Epithelial cell of proximal tubule (primary cell): ENCODE data around the gene ROR1. TPM values are rescaled to one million over a fixed set of nuclear protein-coding genes. Genes with fewer than 3 reads are reported as not detected.

Source experiments
- DNase-seq: peaks from one replicate; pipeline ENCODE4 v3.0.0-alpha.2; 2011; ENCODE audit warnings: low read depth
- H3K4me3 ChIP-seq: 2 replicates; pipeline ENCODE4 v1.5.1; 2011; ENCODE audit warnings: low read depth, mild to moderate bottlenecking, low read length
- total RNA-seq: library from RNA; depleted of rRNA; stranded (reverse); fragments of >200 nt; gene quantifications from 2 replicates; pipeline ENCODE4 v1.2.3, GENCODE V29; 2015
- TF ChIP-seq, protein P1 (sequence below): conservative IDR thresholded peaks from 2 replicates; pipeline ENCODE4 v1.5.1; 2012; ENCODE audit warnings: low read depth, mild to moderate bottlenecking, low read length

Gene ROR1
- total RNA-seq, 1 donor from 2014 or later, result 5.9 TPM

DNA sequence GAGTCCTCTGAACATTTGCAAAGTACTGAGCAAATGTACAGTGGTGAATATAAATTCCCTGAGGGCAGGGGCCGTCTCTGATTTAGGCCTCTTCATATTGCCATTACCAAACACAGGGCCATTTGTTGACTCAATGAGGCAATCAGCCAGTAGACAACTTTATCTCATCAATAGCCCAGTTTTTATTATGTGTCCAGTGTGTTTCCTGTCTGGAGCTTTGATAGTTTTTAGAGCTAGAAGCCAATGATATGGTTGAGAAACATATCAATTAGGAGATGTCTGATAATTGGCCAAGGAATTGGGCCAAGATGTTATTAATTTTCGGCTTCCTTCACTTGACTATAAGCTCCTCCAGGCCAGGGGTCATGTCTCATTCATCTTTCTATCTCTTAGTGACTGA lies 163.0 kb downstream of the ROR1 start:
- H3K4me3 ChIP-seq, result no peak overlapping the region
- no peak for DNase-seq
- TF ChIP-seq, protein P1, sequence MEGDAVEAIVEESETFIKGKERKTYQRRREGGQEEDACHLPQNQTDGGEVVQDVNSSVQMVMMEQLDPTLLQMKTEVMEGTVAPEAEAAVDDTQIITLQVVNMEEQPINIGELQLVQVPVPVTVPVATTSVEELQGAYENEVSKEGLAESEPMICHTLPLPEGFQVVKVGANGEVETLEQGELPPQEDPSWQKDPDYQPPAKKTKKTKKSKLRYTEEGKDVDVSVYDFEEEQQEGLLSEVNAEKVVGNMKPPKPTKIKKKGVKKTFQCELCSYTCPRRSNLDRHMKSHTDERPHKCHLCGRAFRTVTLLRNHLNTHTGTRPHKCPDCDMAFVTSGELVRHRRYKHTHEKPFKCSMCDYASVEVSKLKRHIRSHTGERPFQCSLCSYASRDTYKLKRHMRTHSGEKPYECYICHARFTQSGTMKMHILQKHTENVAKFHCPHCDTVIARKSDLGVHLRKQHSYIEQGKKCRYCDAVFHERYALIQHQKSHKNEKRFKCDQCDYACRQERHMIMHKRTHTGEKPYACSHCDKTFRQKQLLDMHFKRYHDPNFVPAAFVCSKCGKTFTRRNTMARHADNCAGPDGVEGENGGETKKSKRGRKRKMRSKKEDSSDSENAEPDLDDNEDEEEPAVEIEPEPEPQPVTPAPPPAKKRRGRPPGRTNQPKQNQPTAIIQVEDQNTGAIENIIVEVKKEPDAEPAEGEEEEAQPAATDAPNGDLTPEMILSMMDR, result no peak

- TF ChIP-seq, protein P1, result no peak
- H3K4me3 ChIP-seq, result no peak overlapping the region
- DNase-seq, result no peak
Measured at GRCh38 chr1:63937461-63938022, 163.7 kb downstream of the ROR1 start.

DNA sequence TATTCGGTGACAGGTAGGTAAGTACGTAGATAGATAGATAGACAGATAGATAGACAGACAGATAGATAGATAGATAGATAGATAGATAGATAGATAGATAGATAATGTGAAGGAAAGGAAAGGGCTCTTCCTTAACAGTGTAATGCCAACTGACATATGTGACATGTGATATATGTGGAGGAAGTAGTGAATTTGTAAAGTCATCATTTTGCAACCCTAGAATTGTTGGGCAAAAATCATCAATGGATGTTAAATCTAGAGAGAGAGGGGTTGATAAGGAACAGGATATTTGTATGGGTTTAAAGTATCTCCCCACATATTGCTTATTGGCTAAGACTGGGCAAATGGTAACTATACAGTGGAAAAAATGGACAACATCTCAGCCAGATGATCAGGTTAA lies 166.6 kb downstream of the ROR1 start:
- TF ChIP-seq, protein P1, result no peak
- no peak for DNase-seq
- H3K4me3 ChIP-seq, result no peak overlapping the region

DNA sequence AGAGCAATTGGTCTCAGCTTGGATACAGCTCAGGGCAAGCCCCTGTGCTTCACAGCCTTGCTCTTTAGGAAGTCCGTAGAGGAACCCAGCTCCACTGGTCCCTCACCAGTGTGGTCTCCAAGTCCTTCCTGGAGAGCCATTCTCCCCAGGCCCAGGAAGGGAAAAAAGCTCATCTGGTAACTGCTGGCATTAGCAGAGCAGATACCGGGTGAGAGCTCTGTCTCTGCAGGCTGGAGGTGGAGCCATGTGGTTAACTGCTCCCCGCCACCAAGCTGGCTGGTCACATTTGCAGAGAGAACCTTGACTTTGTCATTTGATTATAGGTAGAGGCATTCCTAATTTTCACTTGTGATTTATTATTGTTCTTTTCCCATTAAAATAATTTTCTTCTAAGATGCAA lies 169.6 kb downstream of the ROR1 start:
- no peak for DNase-seq
- H3K4me3 ChIP-seq, result no peak overlapping the region
- TF ChIP-seq, protein P1, result no peak

DNA sequence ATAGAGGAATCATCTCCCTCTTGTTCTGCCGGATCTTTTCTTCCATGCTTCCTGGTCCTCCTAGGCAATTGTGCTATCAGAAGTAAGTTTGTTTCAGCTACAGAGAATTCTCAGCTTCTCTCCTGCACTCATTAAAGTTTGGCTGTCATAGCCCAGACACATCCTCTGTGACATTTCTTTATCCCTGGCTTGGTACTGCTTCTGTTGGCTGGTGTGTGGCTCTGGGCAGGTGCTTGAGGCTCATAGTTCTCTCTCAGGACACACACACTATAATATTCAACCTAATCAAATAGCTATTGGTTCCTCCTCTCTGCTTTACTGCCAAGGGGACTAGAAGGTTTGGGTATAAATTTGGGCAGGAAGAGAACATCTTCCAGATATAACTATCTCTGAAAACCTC lies 172.1 kb downstream of the ROR1 start:
- H3K4me3 ChIP-seq, result no peak overlapping the region
- DNase-seq, result no peak
- TF ChIP-seq, protein P1, result no peak

GRCh38 chr1:63946866-63947491 lies 173.2 kb downstream of the ROR1 start:
- no peak for DNase-seq
- TF ChIP-seq, protein P1, result no peak
- H3K4me3 ChIP-seq, result no peak overlapping the region

- DNase-seq, result no peak
- TF ChIP-seq, protein P1, result no peak
- H3K4me3 ChIP-seq, result no peak overlapping the region
Measured at GRCh38 chr1:63947904-63948303, 174.1 kb downstream of the ROR1 start.
